NOMO-1 treated with dmso at 0.1 percent for 144 hours (cell line): ENCODE measurements around the gene CLDN4.
A peak's percentile ranks its signal among the peaks of the same experiment; 100 is the strongest.
"Not testable (repeated sequence)": the region's sequence is repeated elsewhere in the genome, so short reads cannot be mapped to it uniquely, and the experiment has no call there.

Experiments
- DNase-seq: peaks from one replicate; lab custom pipeline; 2025; ENCODE audit not compliant: unreplicated experiment; lab: John Stamatoyannopoulos, UW

The CLDN4 gene

DNA sequence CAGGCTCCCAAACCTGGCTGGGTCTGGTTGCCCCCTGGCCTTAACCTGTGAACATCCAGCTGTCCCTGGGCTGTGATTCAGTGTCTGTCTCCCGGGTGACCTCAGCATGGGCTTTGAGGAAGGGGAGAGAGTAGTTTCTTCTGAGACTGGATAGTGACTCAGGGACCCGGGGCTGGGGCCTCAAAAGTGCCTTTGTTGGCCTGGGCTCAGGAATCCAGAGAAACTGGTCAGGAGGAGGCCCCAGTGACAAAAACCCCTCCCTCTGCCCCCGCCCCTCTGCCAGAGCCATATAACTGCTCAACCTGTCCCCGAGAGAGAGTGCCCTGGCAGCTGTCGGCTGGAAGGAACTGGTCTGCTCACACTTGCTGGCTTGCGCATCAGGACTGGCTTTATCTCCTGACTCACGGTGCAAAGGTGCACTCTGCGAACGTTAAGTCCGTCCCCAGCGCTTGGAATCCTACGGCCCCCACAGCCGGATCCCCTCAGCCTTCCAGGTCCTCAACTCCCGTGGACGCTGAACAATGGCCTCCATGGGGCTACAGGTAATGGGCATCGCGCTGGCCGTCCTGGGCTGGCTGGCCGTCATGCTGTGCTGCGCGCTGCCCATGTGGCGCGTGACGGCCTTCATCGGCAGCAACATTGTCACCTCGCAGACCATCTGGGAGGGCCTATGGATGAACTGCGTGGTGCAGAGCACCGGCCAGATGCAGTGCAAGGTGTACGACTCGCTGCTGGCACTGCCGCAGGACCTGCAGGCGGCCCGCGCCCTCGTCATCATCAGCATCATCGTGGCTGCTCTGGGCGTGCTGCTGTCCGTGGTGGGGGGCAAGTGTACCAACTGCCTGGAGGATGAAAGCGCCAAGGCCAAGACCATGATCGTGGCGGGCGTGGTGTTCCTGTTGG, at the start of gene CLDN4:
CLDN4 (plus strand) TSS at position 316 of the 903 bp plus-strand sequence; CDS start at position 522, 206 bp downstream.
- DNase-seq = no peak

GRCh38 chr7:73786588-73786987, 44.2 kb upstream of the CLDN4 start:
- no peak for DNase-seq

- not testable (repeated sequence) for DNase-seq
Observed at GRCh38 chr7:73787786-73788048, 43.1 kb upstream of the CLDN4 start.

DNA sequence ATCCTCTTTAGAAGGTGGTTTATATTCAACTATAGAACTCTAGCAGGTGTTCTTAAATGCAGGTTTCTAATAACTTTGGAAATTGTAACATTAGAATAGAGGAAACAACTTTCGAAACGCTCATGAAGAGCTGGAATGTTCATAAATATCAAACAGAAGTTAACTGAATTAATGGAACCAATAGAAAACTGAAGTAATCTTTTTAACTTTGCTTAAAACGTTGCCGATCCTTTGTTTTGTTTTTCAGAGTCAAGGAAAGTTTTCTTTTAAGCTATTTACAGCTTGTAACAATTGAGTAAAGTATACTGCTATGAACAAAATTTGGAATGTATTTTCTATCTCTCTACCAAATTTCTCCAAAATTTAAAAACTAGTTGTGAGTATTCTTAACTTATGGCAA, 41.7 kb upstream of the CLDN4 start:
- DNase-seq = no peak

DNA sequence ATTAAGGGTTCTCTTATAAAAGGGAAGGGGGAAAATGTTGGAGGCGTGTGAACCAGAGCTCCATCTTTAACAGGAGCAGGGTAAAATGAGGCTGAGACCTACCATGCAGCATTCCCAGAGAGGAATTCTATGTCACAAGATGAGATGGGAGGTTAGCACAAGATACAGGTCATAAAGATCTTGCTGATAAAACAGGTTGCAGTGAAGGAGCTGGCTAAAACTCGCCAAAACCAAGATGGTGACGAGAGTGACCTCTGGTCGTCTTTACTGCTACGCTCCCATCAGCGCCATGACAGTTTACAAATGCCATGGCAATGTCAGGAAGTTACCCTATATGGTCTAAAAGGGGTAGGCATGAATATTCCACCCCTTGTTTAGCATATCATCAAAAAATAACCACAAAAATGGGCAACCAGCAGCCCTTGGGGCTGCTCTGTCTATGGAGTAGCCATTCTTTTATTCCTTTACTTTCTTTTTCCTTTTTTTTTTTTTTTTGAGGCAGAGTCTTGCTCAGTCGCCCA, 39.6 kb upstream of the CLDN4 start:
- DNase-seq = not testable (repeated sequence)

- DNase-seq = not testable (repeated sequence)
Observed at GRCh38 chr7:73795188-73795587, 35.6 kb upstream of the CLDN4 start.

DNA sequence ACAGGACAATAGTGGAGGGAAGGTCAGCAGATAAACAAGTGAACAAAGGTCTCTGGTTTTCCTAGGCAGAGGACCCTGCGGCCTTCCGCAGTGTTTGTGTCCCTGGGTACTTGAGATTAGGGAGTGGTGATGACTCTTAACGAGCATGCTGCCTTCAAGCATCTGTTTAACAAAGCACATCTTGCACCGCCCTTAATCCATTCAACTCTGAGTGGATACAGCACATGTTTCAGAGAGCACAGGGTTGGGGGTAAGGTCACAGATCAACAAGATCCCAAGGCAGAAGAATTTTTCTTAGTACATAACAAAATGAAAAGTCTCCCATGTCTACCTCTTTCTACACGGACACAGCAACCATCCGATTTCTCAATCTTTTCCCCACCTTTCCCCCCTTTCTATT, 34.1 kb upstream of the CLDN4 start:
- DNase-seq = not testable (repeated sequence)

GRCh38 chr7:73797176-73797575, 33.6 kb upstream of the CLDN4 start:
- not testable (repeated sequence) for DNase-seq

GRCh38 chr7:73799282-73800141, 31.3 kb upstream of the CLDN4 start:
- DNase-seq = no peak

DNA sequence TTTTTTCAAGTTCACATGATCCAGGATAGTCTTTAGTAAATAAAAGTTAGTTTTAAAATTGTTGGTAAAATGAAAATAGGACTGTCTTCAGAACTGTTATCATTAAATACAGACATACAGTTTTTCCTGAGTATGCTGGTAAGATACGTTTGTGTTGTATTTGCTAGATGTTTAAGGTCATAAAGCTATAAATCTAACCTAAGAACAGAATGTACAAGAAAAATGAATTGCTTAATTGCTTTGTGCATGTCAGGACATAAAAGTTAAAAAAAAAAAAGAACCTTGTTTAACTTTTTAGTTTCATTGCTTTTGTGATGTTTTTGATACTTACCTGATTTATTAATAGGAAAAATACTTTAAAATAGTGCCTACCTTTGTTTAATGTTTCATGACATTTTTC, 29.2 kb upstream of the CLDN4 start:
- DNase-seq = no peak

GRCh38 chr7:73802459-73802858, 28.3 kb upstream of the CLDN4 start:
- DNase-seq = no peak

DNA sequence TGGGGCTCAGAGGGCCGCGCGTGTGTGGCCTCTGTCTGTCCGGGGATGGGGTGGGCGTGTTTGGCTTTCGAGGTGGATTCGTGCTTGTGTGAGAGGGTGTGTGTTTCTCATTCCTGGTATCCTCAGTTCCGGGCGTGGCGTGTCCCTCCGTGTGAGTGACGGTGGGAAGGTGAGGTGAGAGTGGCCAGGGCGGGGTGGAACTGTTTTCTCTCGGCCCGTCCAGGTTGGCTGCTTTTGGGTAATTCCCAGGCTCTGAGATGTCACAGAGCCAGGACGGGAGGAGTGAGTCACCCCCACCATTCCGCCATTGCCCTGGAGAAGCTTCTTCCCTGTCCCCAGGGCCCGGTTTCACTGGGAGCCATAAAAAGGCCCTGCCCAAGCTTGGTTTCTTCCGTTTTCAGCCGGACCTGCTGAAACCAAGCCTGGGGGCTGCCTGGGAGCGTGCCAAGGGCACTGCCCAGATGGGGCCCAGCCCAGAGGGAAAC, 21.3 kb upstream of the CLDN4 start:
- no peak for DNase-seq

DNA sequence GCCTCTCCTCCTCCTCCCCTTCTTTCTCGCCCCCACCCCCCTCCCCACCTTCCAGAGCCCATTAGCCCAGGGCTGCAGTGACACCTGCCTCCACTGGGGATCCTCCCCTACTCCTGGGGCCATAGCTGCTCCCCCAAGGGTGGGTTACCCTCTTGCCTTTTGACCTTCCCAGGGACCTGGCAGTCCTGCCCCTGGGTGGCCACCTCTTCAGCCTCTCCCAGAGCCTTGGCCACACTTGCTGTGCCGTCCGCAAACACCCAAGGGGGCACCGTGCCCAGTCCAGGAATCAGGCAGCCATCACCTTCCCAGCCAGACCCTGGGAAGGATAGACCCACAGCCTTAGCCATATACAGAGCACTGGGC, 19.8 kb upstream of the CLDN4 start:
- no peak for DNase-seq

GRCh38 chr7:73811760-73812168, 19.0 kb upstream of the CLDN4 start:
- DNase-seq = peak; percentile 54

- no peak for DNase-seq
Observed at GRCh38 chr7:73812996-73813395, 17.8 kb upstream of the CLDN4 start.

DNA sequence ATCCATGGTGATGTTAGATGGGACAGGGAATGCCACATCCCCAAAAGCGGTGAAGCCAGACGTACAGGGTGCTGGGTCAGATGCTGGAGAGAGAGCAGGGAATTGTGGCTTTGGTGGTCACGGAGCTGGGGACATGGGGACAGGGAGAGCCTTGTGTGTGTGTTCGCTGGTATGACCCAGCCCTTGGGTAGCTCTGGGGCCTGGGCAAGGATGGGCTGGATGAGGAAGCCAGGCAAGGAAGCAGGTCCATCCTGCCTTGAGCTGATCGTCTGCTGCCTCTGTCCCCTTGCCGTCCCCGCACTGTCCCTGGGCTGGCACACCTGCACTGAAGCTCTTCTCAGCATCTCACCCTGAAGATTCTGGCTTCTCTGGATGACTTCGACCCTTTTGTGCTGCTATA, 15.4 kb upstream of the CLDN4 start:
- DNase-seq = no peak

- peak; percentile 21 for DNase-seq
Observed at GRCh38 chr7:73817121-73817520, 13.7 kb upstream of the CLDN4 start.

DNA sequence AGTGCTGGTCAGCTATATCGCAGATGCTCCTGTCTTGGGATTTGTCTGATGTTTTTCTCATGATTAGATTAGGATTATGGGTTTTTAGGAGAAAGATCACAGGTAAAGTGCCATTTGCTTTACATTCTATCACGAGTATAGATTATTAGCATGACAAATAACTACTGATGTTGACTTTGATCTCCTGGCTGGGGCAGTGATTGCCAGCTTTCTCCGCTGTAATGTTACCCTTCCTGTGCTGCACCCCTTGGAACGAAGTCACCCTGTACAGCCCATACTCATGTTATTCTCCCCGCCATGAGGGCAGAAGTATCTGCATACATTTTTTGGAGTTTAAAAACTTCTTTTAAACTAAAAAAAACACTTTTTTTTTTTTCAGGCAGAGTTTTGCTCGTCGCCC, 10.8 kb upstream of the CLDN4 start:
- DNase-seq = no peak

DNA sequence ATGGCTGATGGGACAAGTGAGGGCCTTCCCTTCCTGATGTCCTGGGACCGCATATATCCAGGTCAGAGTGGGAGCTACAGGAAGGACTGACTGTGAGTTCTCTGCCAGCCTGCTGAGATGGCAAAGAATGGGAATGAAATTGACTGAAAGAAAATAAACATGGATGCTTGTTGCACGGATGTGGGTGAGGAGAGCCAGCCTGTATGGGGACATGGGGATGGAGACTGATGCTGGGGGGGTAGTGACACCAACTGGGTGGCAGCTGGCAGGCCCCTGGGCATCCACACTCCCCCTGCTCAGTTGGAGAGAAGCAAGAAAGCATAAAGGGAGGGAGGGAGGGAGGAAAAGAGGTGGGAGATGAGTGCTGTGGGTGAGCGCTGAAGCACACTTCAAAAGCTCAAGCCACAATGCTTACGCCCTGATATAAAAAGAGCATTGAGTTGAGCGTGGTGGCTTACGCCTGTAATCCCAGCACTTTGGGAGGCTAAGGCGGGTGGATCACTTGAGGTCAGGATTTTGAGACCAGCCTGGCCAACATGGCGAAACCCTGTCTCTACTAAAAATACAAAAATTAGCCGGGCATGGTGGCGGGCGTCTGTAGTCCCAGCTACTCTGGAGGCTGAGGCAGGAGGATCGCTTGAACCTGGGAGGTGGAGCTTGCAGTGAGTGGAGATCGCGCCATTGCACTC, 9.1 kb upstream of the CLDN4 start:
- DNase-seq = not testable (repeated sequence)

DNA sequence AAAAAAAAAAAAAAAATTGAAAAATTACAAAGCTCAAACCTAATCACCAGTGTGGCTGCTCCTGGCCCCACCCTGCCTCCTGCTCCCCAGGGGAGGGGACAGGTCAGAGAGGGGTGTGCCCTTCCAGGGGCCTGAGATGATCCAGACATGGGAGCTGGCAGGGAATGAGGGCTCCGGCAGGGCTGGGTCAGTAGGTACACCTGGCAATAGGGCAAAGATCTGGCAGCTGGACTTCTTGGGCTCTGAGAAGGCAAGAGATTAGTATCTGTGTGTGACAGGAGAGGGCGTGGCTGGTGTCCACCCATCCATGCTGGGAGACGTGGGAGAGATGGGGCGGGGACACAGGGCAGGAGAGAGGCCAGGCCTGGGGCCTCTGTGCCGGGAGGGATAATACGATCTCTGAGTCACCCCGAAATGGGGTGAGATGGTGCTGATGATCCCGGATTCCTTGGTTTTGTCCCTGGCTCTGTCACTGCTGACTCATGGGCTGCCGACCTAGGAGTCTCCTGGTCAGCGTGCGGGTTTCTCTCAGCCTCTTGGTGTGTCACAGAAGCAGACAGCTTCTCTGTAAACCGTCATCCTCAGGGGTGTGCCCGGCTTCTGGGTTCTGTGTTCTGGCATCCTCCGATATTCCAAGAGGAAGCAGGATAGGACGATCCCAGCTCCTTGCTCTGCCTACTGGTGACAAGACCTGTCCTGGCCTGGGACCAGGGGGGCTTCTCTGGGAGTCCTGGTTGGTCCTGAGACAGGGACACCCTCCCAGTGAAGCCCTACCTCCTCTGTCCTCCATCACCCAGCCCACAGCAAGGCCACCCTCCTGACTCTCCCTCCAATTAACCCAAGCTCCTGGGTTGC, 8.2 kb upstream of the CLDN4 start:
- DNase-seq = no peak
